Nucleus accumbens (tissue), 56 donors: ENCODE results near the gene TIPRL.
"Not testable (repeated sequence)": the region's sequence is repeated elsewhere in the genome, so short reads cannot be mapped to it uniquely, and the experiment has no call there.

ENCODE experiments used
- DNase-seq, 56 donors: peaks; one replicate each; lab custom pipeline; 2025; lab: John Stamatoyannopoulos, UW

TIPRL gene

DNA sequence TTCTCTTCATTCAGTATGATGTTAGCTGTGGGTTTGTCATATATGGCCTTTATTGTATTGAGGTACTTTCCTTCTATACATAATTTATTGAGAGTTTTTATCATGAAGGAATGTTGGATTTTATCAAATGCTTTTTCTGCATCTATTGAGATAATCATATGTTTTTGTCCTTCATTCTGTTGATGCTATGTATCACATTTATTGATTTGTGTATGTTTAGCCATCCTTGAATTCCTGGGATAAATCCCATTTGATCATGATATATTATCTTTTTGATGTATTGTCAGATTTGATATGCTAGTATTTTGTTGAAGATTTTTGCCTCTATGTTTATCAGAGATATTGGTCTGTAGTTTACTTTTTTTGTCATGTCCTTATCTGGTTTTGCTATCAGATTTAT is 21.1 kb upstream of the TIPRL start:
- no peak for DNase-seq

DNA sequence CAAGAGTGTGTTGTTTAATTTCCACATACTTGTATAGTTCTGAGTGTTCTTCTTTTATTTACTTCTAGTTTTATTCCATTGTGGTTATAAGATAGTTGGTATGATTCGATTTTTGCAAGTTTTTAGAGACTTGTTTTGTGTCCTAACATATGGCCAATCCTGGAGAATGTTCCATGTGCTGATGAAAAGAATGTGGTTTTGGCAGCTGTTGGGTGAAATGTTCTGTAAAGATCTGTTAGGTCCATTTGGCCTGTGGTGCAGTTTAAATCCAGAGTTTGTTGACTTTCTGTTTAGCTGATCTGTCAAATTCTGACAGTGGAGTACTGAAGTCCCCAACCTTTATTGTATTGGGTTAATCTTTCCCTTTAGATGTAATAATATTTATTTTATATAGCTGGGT is 19.5 kb upstream of the TIPRL start:
- no peak for DNase-seq

DNA sequence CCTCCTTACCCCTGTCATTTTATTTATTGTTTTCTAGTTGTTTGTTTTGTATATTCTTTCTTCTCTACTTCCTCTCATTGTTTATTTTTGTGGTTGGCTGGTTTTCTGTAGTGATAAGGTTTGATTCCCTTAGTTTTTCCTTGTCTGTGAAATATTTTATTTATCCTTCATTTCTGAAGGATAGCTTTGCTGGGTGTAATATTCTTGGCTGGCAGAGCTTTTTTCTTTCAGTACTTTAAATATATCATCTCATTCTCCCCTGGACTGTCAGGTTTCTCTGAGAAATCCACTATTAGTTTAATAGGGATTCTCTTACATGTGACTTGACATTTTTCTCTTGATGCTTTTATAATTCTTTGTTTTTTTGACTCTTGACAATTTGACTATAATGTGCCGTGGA is 18.8 kb upstream of the TIPRL start:
- DNase-seq, result no peak

DNA sequence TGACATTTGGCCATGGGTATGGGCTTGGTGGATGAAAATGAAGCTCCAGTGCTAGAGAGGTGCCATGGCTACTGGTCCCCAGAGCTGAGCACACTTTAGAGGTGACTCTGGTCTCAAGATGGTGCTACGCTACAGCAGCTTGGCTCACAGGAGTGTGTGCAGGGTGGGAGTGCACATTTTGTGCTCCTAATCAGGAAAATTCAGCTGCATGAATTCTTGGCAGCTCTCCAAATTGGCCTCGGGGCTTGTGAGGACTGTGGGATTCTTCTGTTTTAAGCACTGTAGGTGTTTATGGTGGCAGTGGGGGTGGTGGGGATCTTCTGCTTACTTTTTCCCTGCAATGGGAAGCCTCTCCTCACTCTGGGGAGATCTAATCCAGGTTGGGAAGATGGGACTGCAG is 17.3 kb upstream of the TIPRL start:
- DNase-seq, result no peak

DNA sequence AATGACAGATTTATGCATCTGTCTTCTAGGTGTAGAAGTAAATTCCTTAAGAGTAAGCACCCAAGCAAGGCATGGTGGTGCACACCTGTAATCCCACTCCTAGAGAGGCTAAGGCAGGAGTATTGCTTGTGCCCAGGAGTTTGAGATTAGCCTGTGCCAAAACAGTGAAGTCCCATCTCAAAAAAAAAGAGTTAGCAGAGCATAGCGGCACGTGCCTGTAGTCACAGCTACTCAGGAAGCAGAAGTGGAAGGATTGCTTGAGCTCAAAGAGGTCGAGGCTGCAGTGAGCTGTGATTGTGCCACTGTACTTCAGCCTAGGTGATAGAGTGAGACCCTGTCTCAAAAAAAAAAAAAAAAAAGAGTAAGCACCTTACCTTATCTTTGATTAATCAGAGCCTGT is 15.1 kb upstream of the TIPRL start:
- no peak for DNase-seq

DNA sequence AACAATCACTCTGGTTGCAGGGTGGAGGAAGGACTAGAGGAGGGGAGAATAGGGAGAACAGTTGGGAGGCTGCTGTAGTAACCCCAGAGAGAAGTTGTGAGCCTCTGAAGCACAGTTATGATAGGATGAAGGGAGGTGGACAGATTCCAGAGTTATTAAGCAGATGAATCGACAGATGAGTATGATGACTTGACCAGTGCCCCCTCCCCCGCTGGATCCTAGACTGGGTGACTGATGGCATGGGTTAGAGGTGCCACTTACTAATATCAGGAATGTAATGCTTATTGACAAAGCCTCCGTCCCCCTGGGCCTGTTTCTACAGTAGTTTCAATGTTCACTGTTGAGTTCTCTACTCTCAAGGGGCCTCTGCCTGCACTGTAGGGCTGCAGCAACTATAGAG is 14.0 kb upstream of the TIPRL start:
- no peak for DNase-seq

DNA sequence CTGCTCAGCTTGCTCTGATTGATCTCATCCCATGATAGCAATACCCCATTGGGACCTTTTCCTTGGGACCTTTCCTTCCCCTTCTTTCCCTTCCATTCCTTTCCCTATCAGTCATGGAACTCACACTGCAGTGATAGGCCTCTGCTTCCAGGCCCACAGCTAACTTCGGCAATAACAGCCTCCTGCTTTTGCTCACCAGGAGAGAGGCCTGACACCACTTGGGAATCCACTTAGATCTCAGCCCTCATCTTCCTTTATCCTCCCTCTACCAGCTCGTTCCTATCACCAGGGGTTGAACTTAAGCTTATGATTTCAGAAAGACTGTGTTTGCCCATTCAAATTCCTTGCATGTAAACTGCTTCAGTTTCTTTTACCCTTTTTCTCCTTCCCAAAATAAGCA is 11.0 kb upstream of the TIPRL start:
- DNase-seq, result no peak

DNA sequence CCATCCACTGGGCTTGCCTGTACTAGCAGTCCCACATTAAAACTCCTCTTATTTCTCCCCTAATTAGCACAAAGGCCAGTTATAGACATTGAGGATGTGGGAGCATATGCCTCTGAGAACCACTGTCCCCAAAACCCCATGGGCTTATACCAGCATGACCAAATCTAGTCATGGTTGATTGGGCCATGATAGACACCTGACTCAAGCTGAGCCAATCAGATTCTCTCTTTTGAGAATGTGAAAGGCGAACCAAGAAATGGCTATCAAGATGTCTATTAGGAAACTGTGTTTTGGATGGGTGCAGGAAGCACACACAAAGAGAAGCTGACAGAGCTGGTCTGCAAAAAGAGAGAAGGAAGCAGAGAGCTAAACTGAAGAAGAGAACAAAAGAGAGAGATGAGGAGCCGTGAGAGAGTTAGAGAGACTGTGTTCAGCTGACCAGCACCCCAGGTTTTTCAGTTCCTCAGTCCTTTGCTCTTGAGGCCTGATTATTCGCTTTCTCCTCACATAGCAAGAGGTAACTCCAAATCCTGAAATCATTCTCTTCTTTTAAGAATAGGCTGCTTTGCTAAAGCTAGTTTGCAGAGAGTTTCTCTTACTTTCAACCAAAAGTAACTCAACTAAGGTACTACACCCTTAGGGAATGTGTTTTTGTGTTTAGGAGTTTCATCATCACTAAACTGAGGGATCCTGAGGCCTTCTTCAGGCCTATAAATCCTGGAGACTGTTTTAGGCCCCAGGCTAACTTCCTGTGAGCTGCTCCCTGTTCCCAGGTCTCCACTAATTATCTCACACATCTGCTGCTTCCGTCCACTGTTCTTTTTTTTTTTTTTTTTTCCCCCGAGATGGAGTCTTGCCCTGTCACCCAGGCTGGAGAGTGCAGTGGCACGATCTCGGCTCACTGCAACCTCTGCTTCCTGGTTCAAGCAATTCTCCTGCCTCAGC is 7.9 kb upstream of the TIPRL start:
- DNase-seq, result no peak

DNA sequence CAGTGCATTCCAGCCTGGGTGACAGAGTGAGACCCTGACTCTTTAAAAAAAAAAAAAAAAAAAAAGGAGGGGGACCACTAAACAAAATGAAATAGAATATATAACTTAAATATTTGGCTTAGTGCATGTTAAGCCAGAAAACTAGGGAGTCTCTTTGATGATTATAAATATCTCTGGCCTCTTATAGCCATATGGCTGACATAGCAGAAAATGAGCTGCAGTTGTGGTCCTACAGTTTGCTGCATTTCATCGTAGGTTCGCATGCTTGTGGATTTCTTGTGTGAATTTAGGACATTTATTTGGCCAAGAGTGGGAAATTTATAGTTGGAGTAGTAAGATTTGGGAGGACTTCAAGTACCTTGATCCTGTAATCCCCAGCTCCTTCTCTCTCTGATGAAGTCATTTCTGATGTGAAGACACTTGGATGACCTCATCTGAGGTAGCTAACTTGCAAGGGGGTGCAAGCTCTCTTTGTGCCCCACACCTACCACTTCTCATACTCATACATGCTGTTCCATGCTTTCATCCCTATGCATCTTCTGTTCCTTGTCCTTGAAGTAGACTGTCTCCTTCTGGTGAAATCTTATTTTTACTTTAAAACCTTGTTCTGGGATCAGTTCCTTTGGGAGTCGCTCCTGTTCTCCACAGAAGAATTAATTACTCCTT is 6.4 kb upstream of the TIPRL start:
- no peak for DNase-seq

DNA sequence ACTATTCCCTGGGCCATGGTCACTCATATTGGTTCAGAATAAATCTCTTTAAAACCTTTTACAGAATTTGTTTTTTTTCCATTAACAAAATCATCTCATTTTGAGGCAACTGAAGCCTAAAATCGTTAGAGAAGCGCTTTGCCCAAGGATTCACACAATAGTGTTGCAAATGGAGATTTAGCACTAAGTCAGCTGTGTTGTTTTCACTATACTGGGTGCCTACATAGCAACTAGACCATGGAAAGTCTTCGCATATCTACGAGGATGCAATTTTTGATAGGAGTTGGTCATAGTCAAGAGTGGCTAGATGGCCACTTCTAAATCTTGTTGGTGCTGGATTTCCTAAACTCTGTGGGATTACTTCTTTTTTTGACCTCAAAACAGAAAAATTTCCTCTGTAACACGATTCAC is 530 bp upstream of the TIPRL start:
- no peak for DNase-seq

DNA sequence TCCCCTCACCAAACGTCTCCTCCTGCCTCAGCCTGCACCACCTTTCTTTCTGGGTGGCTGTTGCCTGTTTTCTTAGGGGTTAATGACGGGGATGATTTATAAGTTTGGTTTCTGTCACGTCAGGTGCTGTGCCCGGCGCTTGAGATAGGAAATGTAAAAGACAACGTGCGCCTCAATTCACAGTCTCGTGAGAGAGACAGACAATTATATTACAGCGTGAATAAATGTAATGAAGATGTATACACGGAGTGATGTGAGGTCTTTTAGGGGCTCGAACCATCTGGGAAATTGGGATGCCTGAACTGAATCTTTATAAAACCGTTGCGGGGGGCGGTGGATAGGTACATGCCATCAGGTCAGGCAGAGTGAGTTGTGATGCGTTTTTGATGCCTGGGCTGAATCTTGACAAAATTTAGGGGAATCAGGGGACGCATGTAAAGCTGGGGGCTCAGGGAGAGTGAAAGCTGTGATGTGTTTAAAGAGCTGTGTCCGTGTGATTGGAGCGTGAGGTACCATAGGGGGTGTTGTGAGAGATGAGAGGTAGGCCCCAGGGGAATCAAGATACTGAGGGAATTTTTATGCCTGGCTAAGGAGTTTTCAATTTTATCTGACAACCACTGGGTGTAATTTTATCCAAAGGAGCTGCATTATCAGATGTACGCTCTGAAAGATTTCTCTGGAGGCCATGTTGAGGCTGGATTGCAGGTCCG is 831 bp downstream of the TIPRL start:
- DNase-seq, result peak in 13 of 56 donors; percentile 7 to 42 (median 23)

DNA sequence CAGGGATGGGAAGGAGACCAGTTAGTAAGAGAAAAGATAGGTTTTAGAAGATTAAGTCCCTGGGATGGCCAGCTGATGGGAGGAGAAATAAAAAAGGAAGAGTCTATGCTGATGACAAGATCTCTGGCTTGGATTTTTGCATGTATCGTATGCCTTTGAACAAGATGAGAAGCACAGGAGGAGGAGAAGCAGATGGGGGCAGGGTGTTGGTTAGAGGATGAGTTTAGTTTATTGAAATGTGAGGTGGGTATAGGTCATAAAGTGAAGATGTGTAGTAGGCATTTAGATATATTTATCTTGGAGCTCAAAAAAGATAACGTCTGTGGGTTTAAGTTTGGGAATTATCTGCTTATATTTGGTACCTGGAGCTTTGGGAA is 1.4 kb downstream of the TIPRL start:
- DNase-seq, result peak in 1 of 56 donors; percentile 12

DNA sequence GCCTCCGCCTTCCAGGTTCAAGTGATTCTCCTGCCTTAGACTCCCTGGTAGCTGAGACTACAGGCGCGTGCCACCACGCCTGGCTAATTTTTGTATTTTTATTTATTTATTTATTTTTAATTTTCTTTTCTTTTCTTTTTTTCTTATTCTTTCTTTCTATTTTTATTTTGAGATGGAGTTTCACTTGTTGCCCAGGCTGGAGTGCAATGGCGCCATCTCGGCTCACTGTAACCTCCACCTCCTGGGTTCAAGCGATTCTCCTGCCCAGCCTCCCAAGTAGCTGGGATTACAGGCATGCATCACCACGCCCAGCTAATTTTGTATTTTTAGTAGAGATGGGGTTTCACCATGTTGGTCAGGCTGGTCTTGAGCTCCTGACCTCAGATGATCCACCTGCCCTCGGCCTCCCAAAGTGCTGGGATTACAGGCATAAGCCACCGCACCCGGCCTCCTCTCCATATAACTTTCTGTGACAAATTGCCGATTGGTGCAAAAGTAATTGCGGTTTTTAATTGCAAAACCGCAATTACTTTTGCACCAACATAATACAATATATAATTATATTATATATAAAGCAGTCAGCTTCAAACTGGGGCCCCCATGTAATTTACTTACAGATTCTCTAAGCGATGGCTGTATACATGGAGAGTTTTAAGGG is 2.4 kb downstream of the TIPRL start:
- not testable (repeated sequence) for DNase-seq

DNA sequence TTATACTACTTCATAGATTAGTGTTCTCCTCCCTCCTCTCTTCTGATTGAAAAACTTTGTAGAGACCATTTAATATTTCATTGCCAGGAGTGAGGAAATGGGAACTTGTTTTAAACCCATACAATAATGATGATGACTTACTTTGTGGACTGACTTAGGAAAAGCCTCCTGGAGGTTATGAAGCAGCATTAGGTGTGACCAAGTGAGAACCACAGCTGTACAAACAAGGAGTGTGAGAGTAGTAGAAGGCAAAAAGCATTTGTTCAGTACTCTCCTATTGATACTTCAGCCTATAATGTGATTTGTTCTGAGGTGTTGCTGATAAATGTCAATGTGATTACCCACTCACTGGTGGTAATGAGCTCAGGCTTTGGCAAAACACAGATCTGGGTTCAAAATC is 8.4 kb downstream of the TIPRL start:
- DNase-seq, result no peak

DNA sequence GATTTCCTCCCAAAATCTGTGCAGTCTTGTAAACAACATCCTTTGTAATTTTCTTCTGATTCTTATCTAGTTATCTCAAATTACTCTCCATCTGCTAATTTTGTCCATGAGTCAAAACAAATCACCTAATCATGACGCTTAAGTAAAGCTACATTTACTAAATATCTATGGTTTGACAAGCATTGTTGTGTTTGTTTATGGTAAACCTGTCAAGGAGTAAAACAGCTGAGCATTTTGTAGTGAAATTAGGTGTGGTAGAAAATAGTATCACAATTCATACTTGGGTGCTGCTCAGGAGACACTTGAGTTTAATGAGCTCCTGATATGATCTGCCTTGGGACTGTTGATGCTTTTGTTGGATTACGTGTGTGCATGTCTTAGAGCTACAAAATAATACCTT is 11.6 kb downstream of the TIPRL start:
- no peak for DNase-seq

DNA sequence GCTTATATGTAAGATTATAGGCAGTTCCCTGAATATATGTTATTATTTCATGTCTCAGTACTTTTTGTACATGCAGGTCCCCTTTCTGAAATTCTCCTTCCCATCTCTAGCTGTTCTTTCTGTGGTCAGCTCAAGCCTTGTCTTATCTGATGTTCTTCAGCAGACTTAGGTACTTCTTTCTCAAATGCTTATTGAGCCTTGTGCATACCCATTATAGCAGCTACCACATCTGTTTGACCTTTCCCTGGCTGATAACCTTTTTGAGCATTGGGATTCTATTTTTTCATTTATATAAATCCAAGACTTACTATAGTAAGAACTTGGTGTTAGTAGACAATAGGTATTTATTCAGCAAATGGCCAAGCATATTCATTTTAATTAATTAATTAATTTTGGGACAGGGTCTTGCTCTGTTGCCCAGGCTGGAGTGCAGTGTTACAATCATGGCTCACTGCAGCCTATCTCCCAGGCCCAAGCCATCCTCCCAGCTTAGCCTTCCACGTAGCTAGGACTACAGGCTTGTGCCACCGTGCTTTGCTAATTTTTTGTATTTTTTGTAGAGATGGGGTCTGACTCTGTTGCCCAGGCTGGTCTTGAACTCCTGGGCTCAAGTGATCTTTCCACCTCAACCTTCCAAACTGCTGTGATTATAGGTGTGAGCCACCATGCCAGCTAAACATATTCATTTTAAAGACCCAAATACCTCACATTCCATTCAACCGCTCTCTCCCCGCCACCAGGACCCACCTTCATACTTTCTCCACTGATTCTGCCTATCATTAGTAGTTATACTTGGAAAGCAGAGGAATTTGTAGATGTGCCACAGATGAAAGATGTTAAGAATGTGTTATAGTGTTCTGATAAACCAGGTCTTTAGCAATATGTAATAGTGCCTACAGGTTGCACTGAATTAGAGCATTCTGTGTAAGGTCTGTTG is 16.7 kb downstream of the TIPRL start:
- DNase-seq, result no peak

DNA sequence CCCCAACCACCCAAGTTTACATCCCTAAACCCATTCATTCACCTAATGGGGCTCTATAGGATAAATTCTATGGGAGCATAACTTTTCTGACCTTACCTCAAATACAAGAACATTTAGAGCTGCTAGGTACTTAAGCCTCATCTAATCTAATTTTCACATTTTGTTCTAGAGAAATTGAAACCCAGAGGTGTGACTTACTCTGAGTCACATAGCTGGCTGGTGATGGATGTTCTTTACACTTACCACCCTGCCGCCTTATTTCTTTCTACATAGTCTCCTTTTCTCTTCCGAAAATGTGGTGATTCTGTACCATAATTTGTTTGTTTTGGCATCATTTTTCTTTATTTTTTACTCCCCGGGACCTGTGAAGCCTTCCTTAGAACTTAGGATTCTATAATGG is 20.3 kb downstream of the TIPRL start:
- no peak for DNase-seq

DNA sequence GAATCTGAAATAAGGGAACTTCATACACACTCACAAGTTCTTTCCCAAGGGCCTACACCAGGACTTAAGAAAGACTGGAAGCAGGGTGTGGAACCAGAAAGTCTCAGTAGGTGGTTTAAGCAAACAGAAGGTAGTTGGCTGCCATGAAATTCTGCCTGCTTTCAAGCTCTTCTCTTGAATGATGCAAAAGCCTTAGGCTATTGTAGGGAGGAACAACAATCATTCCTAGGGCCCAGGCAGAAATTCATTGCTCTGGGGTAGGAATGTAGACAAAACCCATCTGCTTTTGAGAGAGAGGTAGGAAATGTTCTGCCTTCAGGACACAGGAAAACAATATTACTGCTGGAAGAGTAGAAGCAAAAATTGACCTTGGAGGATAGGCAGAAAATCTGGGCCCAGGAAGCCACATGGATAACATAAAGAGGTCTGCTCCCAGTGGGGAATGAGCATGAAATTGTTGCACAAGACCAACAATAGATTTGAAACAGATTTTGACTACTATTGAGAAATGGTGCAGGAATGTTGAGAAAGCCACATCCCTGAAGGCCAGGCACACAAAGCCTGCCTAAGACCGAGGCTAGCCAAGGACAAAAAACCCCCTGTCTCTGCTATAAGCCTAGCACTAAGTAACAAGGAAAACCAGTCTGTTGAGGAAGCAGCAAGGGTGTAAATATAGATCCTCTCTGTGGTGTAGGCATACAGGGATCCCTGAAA is 24.3 kb downstream of the TIPRL start:
- no peak for DNase-seq

DNA sequence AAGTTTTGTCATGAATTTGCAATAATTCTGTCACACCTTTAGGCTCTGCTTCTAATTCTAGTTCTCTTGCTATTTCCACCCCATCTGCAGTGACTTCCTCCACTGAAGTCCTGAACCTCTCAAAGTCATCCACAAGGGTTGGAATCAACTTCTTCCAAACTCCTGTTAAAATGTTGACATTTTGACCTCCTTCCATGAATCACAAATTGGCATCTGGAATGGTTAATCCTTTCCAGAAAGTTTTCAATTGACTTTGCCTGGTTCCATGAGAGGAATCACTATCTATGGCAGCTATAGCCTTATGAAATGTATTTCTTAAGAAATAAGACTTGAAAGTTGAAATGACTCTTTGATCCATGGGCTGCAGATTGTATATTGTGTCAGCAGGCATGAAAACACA is 27.3 kb downstream of the TIPRL start:
- DNase-seq, result no peak
